ENCODE measurements around the gene PTPRO. TPM values are rescaled to one million over a fixed set of nuclear protein-coding genes. Genes with fewer than 3 reads are reported as not detected.

PTPRO gene
- total RNA-seq, 2 donors from 2014 or later, result 0.37 to 2.3 TPM

GRCh38 chr12:15446807-15447206 lies 124.5 kb downstream of the PTPRO start:
- H3K4me3 Mint-ChIP-seq, result no peak overlapping the region
- H3K27ac Mint-ChIP-seq, result no peak overlapping the region
- no peaks in the 10 kb centered on the region for H3K9me3 Mint-ChIP-seq
- no peaks in the 10 kb centered on the region for H3K4me1 Mint-ChIP-seq
- peak; percentile 39 for ATAC-seq (replicated peaks)
- no peaks in the 10 kb centered on the region for H3K36me3 Mint-ChIP-seq (ENCODE audit: low read depth)
- no peaks in the 10 kb centered on the region for H3K27me3 Mint-ChIP-seq

- H3K9me3 Mint-ChIP-seq, result peaks cover 14% of the 10 kb centered on the region
- peak; percentile 39 for ATAC-seq (replicated peaks)
- H3K4me1 Mint-ChIP-seq, result no peaks in the 10 kb centered on the region
- no peak overlapping the region for H3K27ac Mint-ChIP-seq
- H3K27me3 Mint-ChIP-seq, result peaks cover 4% of the 10 kb centered on the region
- no peaks in the 10 kb centered on the region for H3K36me3 Mint-ChIP-seq (ENCODE audit: low read depth)
- H3K4me3 Mint-ChIP-seq, result no peak overlapping the region
These were observed 131.3 kb downstream of the PTPRO start for GRCh38 chr12:15453613-15454012.

DNA sequence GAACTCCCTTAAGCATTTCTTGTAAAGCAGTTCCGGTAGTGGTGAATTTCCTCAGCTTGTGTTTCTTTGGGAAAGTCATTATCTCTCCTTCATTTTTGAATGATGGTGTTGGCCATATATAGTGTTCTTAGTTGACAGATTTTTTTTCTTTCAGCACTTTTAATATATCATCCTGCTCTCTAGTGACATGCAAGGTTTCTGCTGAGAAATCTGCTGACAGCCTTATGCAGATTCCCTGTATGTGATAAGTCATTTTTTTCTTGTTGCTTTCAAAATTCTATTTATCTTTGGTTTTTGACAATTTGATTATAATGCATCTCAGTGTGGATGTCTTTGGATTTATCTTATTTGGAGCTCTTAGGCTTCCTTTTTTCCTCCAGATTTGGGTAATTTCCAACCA lies 135.7 kb downstream of the PTPRO start:
- Mint-ChIP-seq H3K27me3 (peaks cover 4% of the 10 kb centered on the region), H3K4me1 (no peaks in the 10 kb centered on the region), H3K9me3 (peaks cover 16% of the 10 kb centered on the region), H3K4me3 (no peak overlapping the region), H3K36me3 (ENCODE audit: low read depth) (no peaks in the 10 kb centered on the region), H3K27ac (no peak overlapping the region)
- ATAC-seq (replicated peaks), result no peak

DNA sequence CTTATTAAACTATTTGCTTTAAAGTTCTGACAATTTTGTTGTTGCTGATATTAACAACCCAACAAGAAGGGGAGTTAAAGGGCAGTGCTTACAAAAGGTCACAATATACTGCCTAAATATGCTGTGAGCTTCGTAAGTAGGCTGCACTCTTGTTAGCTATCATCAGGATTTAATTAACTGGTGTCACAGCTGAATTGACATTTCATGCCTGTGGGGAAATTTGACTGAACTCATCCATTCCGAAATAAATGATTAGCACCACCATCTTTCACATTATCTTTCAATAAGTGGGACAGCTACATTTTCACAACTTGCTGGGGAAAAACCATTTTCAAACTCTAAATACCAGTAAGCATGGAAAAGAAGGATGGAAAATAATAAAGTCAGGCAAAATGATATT lies 146.6 kb downstream of the PTPRO start:
- no peak for ATAC-seq (replicated peaks)
- H3K27ac Mint-ChIP-seq, result no peak overlapping the region
- H3K9me3 Mint-ChIP-seq, result no peaks in the 10 kb centered on the region
- H3K4me1 Mint-ChIP-seq, result no peaks in the 10 kb centered on the region
- H3K27me3 Mint-ChIP-seq, result peaks cover 32% of the 10 kb centered on the region
- H3K4me3 Mint-ChIP-seq, result no peak overlapping the region
- no peaks in the 10 kb centered on the region for H3K36me3 Mint-ChIP-seq (ENCODE audit: low read depth)

- Mint-ChIP-seq H3K4me3 (no peak overlapping the region), H3K27me3 (peaks cover 33% of the 10 kb centered on the region), H3K4me1 (no peaks in the 10 kb centered on the region), H3K36me3 (ENCODE audit: low read depth) (no peaks in the 10 kb centered on the region), H3K27ac (no peak overlapping the region), H3K9me3 (no peaks in the 10 kb centered on the region)
- no peak for ATAC-seq (replicated peaks)
These were observed 147.0 kb downstream of the PTPRO start for GRCh38 chr12:15469356-15469755.

- Mint-ChIP-seq H3K4me1 (no peaks in the 10 kb centered on the region), H3K27ac (no peak overlapping the region), H3K36me3 (ENCODE audit: low read depth) (no peaks in the 10 kb centered on the region), H3K27me3 (peaks cover 23% of the 10 kb centered on the region), H3K4me3 (no peak overlapping the region), H3K9me3 (no peaks in the 10 kb centered on the region)
- ATAC-seq (replicated peaks), result no peak
These were observed 149.7 kb downstream of the PTPRO start for GRCh38 chr12:15472036-15472435.

- no peaks in the 10 kb centered on the region for H3K36me3 Mint-ChIP-seq (ENCODE audit: low read depth)
- no peak overlapping the region for H3K4me3 Mint-ChIP-seq
- no peaks in the 10 kb centered on the region for H3K9me3 Mint-ChIP-seq
- H3K4me1 Mint-ChIP-seq, result no peaks in the 10 kb centered on the region
- H3K27ac Mint-ChIP-seq, result no peak overlapping the region
- no peak for ATAC-seq (replicated peaks)
- peaks cover 11% of the 10 kb centered on the region for H3K27me3 Mint-ChIP-seq
These were observed 152.5 kb downstream of the PTPRO start for GRCh38 chr12:15474766-15475165.

GRCh38 chr12:15477761-15478160 lies 155.5 kb downstream of the PTPRO start:
- ATAC-seq (replicated peaks), result no peak
- no peaks in the 10 kb centered on the region for H3K9me3 Mint-ChIP-seq
- H3K36me3 Mint-ChIP-seq (ENCODE audit: low read depth), result no peaks in the 10 kb centered on the region
- H3K27ac Mint-ChIP-seq, result no peak overlapping the region
- no peaks in the 10 kb centered on the region for H3K4me1 Mint-ChIP-seq
- H3K4me3 Mint-ChIP-seq, result no peak overlapping the region
- peaks cover 8% of the 10 kb centered on the region for H3K27me3 Mint-ChIP-seq

DNA sequence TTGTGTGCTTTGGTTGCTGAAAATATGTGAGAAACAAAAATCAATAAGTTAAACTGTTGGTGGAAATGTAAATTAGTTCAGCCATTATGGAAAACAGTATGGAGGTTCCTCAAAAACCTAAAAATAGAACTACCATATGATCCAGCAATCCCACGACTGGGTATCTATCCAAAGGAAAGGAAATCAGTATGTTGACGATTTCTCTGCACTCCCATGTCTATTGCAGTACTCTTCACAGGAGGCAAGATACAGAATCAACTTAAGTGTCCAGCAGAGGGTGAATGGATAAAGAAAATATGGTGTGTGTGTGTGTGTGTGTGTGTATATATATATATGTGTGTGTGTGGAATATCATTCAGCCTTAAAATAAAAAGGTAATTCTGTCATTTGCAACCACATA lies 159.5 kb downstream of the PTPRO start:
- H3K4me1 Mint-ChIP-seq, result no peaks in the 10 kb centered on the region
- H3K9me3 Mint-ChIP-seq, result no peaks in the 10 kb centered on the region
- no peak for ATAC-seq (replicated peaks)
- H3K4me3 Mint-ChIP-seq, result no peak overlapping the region
- H3K27me3 Mint-ChIP-seq, result peaks cover 15% of the 10 kb centered on the region
- no peak overlapping the region for H3K27ac Mint-ChIP-seq
- no peaks in the 10 kb centered on the region for H3K36me3 Mint-ChIP-seq (ENCODE audit: low read depth)

GRCh38 chr12:15485466-15485865 lies 163.2 kb downstream of the PTPRO start:
- no peaks in the 10 kb centered on the region for H3K4me1 Mint-ChIP-seq
- H3K4me3 Mint-ChIP-seq, result no peak overlapping the region
- no peak for ATAC-seq (replicated peaks)
- no peak overlapping the region for H3K27ac Mint-ChIP-seq
- H3K9me3 Mint-ChIP-seq, result no peaks in the 10 kb centered on the region
- H3K36me3 Mint-ChIP-seq (ENCODE audit: low read depth), result no peaks in the 10 kb centered on the region
- H3K27me3 Mint-ChIP-seq, result peaks cover 16% of the 10 kb centered on the region

GRCh38 chr12:15486859-15487258 lies 164.6 kb downstream of the PTPRO start:
- Mint-ChIP-seq H3K9me3 (peaks cover 1% of the 10 kb centered on the region), H3K27me3 (peaks cover 18% of the 10 kb centered on the region), H3K4me1 (no peaks in the 10 kb centered on the region), H3K36me3 (ENCODE audit: low read depth) (no peaks in the 10 kb centered on the region), H3K4me3 (no peak overlapping the region), H3K27ac (no peak overlapping the region)
- no peak for ATAC-seq (replicated peaks)

DNA sequence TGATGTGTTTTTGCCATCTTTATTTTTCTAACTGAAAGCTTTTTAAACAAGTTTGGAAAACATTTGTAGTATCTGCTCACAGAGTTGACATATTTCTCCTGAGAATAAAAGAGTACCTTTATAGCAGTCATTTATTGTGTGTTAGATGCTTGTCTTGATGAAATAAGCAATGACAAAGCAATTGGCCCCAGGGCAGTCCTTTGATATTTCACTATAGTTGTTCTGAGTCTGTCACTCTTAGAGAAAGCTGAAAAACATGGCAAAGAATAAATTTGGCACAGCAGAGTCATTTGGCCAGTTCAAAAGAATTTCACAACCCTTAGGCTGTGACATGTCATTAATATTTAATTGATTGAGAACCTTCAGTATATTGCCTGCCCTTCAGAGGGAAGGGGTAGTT lies 166.2 kb downstream of the PTPRO start:
- ATAC-seq (replicated peaks), result no peak
- Mint-ChIP-seq H3K27me3 (peaks cover 25% of the 10 kb centered on the region), H3K9me3 (peaks cover 4% of the 10 kb centered on the region), H3K4me1 (no peaks in the 10 kb centered on the region), H3K27ac (no peak overlapping the region), H3K4me3 (no peak overlapping the region), H3K36me3 (ENCODE audit: low read depth) (no peaks in the 10 kb centered on the region)

- peaks cover 26% of the 10 kb centered on the region for H3K27me3 Mint-ChIP-seq
- H3K4me3 Mint-ChIP-seq, result no peak overlapping the region
- no peaks in the 10 kb centered on the region for H3K4me1 Mint-ChIP-seq
- no peaks in the 10 kb centered on the region for H3K36me3 Mint-ChIP-seq (ENCODE audit: low read depth)
- no peak overlapping the region for H3K27ac Mint-ChIP-seq
- no peak for ATAC-seq (replicated peaks)
- H3K9me3 Mint-ChIP-seq, result peaks cover 4% of the 10 kb centered on the region
These were observed 172.2 kb downstream of the PTPRO start for GRCh38 chr12:15494329-15495046.

- no peak for ATAC-seq (replicated peaks)
- Mint-ChIP-seq H3K27ac (no peak overlapping the region), H3K4me3 (no peak overlapping the region), H3K9me3 (peaks cover 4% of the 10 kb centered on the region), H3K27me3 (peaks cover 23% of the 10 kb centered on the region), H3K4me1 (no peaks in the 10 kb centered on the region), H3K36me3 (ENCODE audit: low read depth) (no peaks in the 10 kb centered on the region)
These were observed 173.4 kb downstream of the PTPRO start for GRCh38 chr12:15495746-15496145.

DNA sequence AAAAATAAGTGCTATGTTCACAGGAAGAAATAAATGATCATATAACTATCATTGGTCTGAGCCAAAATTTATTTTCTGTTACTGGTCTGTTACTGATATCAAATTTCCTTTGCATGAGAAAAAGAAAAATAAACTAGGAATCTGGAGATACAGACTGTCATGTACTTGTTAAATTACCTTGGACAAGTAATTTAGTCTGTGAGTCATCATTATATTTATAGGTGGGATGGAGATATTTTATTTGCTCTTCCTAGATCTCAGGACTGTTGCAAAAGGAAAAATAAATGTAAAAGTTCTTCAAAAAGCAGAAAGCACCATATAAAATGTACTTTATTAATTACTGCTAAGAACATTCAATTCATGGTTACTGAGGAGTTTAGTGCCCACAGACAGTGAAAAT lies 174.4 kb downstream of the PTPRO start:
- no peaks in the 10 kb centered on the region for H3K36me3 Mint-ChIP-seq (ENCODE audit: low read depth)
- H3K4me1 Mint-ChIP-seq, result no peaks in the 10 kb centered on the region
- H3K27ac Mint-ChIP-seq, result no peak overlapping the region
- H3K4me3 Mint-ChIP-seq, result no peak overlapping the region
- peaks cover 19% of the 10 kb centered on the region for H3K27me3 Mint-ChIP-seq
- ATAC-seq (replicated peaks), result no peak
- H3K9me3 Mint-ChIP-seq, result peaks cover 4% of the 10 kb centered on the region
